HG03558 (cell line): ENCODE measurements around the gene RRAS.

Experiments
- ATAC-seq: cut with Tn5 transposase; IDR thresholded peaks from one replicate; pipeline ENCODE4 v1.9.1; 2021; ENCODE audit warnings: moderate number of reproducible peaks; ENCODE audit not compliant: unreplicated experiment; ENCODE audit errors: extremely low read depth

Gene RRAS

DNA sequence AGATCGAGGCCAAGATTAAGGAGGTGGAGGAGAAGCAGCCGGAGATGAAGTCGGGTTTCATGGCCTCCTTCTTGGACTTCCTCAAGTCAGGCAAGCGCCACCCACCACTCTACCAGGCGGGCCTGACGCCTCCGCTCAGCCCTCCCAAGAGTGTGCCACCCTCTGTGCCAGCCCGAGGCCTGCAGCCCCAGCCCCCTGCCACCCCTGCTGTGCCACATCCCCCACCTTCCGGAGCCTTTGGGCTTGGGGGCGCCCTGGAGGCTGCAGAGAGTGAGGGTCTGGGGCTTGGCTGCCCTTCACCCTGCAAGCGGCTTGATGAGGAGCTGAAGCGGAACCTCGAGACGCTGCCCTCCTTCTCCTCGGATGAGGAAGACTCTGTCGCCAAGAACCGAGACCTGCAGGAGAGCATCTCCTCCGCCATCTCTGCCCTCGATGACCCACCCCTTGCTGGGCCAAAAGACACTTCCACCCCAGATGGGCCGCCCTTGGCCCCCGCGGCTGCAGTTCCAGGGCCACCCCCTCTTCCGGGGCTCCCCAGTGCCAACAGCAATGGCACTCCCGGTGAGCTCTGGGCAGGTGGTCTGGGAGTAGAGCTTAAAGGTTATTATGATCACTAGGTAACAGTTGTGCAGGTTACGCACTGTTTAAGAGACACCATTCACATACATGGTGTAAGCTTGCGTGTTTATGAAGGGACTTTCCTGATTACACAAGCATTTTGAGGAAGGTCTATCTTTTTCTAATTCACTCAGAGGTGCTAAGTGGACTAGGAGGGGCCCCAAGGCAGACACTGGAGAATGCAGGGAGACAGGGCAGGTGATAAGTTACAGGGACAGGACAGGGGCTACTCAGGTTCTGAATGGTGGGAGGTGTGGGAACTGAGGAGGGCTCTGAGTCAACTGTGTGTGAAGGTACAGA, 40.3 kb downstream of the RRAS start:
- no peak for ATAC-seq

DNA sequence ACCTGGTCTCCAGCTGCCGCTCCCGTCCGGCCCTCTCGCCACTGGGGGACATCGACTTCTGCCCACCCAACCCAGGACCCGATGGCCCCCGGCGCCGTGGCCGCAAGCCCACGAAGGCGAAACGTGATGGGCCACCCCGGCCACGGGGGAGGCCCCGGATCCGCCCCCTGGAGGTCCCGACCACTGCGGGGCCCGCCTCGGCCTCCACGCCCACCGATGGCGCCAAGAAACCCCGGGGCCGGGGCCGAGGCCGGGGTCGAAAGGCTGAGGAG, 42.3 kb downstream of the RRAS start:
- no peak for ATAC-seq

DNA sequence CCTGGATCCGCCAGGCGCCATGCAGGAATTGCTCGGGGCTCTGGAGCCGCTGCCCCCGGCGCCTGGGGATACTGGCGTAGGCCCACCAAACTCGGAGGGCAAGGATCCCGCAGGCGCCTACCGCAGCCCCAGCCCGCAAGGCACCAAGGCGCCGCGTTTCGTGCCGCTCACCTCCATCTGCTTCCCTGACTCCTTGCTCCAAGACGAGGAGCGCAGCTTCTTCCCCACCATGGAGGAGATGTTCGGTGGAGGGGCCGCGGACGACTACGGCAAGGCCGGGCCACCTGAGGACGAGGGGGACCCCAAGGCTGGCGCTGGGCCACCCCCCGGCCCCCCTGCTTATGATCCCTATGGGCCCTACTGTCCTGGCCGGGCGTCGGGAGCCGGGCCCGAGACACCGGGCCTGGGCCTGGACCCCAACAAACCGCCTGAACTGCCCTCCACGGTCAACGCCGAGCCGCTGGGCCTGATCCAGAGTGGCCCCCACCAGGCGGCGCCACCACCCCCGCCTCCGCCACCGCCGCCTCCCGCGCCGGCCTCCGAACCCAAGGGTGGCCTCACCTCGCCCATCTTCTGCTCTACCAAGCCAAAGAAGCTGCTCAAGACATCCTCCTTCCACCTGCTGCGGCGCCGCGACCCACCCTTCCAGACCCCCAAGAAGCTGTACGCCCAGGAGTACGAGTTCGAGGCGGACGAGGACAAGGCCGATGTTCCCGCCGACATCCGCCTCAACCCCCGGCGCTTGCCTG, 42.8 kb downstream of the RRAS start:
- no peak for ATAC-seq

DNA sequence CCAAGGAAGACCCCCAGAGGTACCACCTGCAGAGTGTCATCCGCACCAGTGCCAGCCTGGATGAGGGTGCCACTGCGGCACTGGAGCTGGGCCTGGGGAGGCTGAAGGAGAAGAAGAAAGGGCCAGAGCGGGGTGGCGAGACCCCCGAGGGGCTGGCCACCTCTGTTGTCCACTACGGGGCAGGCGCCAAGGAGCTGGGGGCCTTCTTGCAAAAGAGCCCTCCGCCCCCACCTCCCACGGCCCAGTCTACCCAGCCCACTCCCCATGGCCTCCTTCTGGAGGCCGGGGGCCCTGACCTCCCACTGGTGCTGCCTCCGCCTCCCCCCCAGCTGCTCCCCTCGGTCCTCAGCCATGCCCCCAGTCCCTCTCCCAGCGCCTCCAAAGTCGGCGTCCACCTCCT, 43.5 kb downstream of the RRAS start:
- ATAC-seq: no peak

DNA sequence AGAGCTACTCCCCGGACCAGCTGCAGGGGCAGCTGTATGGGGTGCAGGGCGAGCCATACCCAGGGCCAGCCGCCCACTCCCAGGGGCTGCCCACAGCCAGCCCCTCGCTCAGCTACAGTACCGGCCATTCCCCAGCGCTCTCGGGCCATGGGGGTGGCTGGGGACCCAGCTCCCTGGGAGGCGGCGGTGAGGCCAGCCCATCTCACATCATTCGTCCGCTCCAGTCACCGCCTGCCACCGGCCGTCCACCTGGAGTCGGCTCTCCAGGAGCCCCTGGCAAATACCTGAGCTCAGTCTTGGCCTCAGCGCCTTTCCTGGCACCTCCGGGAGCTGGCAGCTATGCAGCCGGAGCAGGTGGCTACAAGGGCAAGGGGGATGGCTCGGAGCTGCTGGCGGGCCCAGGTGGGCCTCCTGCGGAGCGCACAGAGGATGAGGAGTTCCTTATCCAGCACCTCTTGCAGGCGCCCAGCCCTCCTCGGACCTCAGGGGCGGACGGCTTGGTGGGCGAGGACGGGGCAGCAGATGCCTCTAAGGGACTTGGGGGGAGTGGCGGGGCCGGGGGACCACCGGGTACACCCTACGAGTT, 44.0 kb downstream of the RRAS start:
- ATAC-seq: no peak

DNA sequence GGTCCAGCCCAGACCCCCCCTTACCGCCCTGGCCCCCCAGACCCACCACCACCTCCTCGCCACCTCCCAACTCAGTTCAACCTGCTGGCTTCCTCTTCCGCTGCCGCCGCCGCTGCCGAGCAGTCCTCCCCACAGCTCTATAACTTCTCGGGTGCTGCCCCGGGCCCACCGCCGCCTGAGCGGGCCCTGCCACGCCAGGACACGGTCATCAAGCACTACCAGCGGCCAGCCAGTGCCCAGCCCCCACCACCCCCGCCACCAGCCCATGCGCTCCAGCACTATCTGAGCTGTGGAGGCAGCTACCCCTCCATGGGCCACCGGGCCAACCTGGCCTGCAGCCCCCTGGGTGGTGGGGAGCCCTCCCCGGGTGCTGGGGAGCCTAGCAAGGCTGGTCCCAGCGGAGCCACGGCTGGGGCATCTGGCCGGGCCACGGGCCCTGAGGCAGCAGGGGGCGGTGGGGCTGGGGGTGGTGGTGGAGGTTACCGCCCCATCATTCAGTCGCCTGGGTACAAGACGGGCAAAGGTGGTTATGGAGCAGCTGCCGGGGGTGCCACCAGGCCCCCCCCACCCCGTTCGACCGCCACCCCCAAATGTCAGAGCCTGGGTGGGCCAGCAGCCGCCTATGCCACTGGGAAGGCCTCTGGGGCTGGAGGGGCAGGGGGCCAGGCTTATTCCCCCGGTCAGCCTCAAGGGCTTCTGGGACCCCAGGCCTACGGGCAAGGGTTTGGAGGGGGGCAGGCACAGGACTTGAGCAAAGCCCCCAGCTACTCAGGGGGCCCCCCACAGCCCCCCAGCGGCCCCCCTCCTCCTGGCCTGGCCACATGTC, 44.7 kb downstream of the RRAS start:
- no peak for ATAC-seq

DNA sequence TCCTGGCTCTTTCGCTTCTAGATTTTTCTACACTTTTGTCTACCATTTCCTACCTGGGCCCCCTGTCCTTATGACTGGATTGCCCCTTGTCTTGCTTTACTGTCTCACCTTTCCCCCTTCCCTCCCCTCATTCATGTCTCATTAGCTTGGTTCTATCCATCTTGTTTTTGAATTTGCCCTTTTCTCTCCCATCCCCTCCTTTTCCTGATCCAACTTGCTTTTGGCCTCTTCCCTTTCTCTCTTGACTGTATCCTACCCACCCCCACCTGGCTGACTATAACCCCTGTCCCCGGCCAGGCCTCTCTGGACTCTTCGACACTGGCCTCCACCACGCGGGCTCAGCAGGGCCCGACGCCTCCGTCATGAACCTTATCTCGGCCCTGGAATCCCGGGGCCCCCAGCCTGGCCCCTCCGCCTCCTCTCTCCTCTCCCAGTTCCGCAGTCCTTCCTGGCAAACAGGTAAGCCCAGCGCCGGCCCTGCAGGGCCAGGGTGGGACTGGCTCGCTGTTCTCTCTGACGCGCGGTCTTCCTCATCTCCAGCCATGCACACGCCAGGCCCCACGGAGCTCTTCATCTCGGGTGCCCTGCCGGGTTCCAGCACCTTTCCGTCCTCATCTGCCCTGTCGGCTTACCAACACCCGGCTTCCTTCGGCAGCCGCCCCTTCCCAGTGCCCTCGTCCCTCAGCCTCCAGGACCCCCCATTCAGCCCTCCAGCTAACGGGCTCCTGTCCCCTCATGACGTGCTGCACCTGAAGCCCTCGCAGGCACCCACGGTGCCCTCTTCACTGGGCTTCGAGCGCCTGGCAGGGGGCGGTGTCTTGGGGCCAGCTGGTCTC, 45.6 kb downstream of the RRAS start:
- no peak for ATAC-seq

DNA sequence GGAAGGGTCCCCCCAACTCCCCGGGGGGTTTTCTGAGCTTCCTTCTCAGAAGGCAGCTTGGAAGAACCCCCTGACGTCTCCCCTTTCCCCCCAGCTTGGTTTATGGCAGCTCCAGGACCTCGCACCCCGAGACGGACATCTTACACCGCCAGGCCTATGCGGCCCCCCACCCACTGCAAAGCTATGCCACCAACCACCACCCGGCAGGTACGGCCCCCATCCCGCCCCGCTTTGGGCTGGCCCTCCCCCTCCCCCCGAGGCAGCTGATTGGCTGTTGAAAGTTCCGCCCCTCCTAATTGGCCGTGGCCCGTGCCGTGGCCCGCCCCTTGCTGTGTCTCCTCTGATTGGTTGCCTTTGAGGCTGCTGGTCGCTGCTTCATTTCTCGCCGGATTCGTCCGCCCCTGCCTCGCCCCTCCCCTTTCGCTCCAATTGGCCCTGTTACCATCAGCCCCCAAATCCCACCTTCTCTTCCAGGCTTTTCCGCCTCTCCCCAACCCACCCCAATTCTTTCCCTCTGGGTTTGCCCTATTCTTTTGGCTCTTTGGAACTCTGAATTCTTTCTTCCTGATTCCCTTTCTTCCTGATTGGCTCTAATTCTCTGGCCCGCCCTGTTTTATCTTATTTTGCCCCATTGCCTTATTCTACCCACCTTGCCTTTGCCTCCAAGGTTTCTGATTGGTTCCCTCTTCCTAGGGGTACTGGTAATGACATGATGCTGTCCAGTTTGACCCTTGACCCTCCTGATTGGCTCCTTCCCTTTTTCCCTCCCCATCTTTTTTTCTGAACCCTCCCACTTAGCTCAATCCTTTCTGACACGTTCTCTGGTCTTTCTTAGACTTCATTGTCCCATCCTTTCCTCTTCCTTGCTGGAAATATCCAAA, 46.5 kb downstream of the RRAS start:
- no peak for ATAC-seq

DNA sequence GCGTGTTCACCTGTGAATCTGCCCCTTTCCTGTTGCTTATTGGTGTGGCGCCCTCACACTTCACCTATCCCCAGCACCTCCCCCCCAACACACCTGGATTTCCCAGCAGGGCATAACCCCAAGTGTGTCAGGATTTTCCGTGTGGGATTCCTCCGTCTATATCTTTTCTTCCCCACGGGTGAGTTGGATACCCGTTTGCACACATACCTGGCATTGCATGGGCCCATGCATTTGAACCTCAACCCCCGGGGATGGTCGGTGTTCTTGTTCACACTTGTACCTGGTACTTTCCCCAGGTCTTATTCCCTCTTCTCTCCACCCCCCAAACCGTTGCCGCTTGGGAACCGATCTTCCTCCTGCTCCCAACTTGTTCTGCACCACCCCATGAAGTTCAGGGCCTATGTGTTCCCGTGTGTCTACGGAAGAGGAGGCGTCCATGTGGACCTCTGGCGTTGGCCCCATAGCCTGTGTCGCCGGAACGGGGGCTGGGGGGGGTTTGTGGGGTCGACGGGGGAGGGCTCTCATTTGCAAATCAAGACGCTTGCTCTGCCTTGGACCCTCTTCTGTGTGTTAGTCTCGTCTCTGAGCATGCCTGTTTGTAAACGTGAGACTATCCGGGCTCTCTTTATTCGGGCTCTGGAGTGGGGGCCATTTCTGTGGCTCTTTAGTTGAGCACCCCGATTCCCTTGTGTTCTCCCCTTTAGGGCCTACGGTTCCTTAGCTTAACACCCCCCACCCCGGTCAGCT, 47.3 kb downstream of the RRAS start:
- ATAC-seq: no peak

DNA sequence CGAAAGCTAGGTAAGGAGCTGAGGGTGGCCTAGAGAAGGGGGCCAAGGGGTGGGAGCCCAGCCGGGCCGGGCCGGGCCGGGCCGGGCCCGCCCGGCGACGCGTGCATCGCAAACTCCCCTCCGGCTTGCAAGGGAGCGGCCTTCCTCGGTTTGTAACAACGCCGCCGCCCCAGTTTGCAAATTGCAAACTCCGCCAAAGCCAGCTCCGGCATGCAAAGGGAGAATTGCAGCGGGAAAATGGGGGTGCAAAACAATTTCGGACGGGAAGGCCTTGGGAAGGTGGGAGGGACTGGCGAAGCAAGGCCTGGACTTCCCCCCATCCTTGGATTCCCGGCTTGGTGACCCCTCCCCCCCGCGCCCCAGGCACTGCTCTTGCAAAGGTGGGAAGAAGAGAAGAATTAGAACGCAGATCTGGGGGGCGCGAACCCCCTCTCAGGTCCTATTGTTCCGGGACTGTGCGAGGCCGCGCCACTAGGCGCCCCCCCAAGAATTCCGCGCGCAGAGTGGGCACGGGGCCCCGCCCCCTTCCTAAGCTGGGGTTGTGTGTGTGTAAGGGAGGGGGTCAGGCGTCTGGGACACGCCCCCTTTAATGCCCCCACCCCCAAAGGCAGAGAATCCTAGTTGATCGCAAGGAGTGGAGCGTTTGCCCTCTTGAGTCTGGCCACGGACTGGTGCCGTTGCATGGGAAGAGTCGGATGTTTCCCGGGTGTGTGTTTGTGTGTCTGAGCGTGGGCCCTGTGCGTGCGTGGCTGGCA, 48.0 kb downstream of the RRAS start:
- ATAC-seq: no peak

DNA sequence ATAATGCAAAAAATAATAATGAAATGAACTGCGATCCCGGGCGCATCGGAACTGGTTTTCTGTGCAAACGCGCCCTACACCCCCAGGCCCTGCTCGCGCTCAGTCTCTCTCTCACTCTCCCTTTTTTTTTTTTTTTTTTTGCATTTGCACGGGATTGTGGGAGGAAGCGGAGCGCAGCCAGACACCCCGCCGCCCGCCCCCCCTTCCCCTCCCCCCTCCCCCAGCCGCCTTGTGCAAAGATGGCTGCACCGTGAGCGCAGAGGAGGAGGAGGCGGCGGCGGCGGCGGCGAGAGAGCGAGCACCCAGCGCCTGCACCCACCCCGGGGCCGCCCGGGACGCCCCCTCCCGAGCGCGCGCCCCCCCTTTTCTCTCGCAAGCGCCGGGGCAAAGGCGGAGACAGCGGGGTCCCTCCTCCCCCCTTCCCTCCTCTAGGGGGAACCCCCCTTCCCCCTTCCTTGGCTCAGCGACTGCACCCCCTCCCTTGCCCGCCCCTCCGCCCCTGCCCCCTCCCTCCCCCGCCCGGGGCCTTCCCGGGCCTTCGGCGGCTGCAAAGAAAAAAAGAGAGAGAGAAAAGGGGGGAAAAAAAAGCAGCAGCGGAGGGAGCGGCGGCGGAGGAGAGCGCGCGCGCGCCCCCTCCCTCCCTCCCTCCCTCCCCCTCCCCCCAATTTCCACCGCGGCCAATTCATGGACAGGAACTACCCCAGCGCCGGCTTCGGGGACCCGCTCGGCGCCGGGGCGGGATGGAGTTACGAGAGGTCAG, 48.8 kb downstream of the RRAS start, which contains the start of gene PRR12:
Gene PRR12, plus strand, starts transcription at position 212 of the 760 bp plus-strand sequence. Its CDS starts 473 bp downstream, at position 685.
- no peak for ATAC-seq

DNA sequence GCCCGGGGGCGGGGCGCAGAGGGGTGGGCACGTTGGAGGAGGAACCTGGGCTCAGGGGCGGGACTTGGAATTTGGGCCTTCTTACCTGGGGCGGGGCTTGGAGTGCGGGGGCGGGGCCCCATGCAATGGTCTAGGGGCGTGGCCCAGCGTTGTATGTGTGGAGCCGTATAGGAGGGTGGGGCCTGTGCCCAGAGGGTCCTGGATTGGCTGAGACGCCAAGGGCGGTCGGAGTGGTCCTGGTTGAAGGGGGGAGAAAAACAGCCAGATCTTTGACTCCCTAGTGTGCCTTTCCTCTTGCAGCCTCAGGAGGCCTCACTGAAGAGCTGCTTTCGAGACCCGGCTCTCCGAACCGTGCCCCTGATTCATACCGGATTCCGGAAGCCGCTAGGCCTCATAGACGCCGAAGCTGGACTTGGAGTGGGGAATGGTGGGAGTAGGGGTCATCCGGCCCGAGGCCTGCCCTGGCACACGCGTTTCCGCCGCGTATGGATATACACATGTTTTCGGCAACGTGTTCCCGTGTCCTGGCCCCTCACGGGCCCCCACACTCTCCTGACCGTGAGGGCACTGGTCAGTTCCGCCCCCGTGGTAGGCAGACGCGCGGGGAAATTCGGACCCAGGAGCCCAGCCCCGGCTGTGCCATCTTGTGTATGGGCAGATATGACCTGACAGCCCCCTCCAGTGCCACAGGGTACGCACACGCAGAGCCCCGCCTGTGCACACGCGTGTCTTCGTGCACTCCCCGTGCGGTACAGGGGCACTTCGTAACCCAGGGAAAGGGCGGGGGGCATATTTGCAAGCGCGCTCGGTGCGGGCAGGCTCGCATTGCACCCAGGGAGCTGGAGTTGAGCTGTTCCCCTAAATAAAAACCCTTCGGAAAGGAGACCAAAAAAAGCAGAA, 49.6 kb downstream of the RRAS start:
- no peak for ATAC-seq

DNA sequence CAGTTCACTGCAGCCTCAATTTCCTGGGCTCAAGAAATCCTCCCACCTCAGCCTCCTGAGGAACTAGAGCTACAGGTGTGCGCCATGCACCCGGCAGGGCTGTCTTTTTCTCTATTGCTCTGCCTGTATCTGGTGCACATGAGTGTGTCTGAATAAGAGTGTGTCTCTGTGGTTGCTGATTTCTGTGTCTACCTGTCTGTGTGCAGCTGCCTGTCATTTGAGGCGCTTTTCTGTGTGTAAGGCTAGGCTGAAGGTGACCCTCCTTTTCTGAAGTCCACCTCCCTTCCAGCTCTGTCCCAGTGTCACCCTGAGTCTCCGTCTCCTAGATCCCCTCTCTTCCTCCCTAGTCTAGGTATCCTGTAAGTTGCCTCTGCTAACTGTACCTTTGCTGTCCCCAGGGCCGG, 50.4 kb downstream of the RRAS start:
- ATAC-seq: no peak

DNA sequence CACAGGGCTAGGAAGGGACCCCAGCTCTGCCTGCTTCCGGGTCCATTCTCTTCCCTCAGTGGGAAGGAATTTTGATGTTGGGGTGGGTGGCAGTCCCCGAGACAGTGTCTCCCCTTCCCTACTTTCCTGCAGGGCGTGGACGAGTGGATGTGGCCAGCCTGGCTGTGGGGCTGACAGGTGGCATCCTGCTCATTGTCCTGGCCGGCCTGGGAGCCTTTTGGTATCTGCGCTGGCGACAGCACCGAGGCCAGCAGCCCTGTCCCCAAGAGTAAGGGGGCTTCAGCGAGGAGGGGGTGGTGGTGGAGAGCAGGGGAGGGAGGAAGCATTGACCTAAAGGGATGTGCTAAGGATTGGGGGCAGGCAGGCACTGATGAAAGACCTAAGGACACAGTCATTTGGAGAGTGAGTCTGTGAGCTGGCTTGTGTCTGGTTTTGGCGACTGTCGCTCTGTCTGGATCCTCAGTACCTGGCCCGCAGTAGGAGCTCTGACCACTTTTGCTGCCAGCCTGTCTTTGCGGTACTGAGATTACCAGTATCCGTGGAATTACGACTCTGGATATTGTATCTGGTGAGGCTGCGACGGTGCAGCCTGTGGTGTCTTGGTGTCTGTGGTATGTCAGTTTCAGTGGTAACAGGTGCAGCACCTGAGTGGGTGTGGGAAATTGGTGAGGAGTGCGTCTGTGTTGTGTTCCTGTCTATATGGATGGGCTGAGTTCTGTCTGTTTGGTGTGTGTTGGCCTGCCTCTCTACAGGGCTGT, 51.4 kb downstream of the RRAS start:
- no peak for ATAC-seq

DNA sequence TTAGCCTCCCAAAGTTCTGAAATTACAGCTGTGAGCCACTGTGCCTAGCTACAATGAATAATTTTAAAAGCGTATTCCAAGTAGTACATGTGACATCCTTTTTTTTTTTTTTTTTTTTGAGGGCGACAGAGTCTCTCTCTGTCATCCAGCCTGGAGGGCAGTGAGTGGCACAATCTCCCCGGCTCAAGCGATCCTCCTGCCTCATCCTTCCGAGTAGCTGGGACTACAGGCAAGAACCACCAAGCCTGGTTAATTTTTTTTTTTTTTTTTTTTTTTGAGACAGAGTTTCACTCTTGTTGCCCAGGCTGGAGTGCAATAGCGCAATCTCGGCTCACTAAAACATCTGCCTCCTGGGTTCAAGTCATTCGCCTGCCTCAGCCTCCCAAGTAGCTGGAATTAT, 52.7 kb downstream of the RRAS start:
- no peak for ATAC-seq
